Fibroblast of upper back skin (primary cell): Measurements from ENCODE around the gene ZCCHC3.
A peak's percentile ranks its signal among the peaks of the same experiment; 100 is the strongest.
"Not testable (repeated sequence)": the region's sequence is repeated elsewhere in the genome, so short reads cannot be mapped to it uniquely, and the experiment has no call there.

Experiments
- DNase-seq: peaks from one replicate; pipeline ENCODE4 v3.0.0-alpha.2; 2013

The ZCCHC3 gene, protein sequence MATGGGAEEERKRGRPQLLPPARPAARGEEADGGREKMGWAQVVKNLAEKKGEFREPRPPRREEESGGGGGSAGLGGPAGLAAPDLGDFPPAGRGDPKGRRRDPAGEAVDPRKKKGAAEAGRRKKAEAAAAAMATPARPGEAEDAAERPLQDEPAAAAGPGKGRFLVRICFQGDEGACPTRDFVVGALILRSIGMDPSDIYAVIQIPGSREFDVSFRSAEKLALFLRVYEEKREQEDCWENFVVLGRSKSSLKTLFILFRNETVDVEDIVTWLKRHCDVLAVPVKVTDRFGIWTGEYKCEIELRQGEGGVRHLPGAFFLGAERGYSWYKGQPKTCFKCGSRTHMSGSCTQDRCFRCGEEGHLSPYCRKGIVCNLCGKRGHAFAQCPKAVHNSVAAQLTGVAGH

DNA sequence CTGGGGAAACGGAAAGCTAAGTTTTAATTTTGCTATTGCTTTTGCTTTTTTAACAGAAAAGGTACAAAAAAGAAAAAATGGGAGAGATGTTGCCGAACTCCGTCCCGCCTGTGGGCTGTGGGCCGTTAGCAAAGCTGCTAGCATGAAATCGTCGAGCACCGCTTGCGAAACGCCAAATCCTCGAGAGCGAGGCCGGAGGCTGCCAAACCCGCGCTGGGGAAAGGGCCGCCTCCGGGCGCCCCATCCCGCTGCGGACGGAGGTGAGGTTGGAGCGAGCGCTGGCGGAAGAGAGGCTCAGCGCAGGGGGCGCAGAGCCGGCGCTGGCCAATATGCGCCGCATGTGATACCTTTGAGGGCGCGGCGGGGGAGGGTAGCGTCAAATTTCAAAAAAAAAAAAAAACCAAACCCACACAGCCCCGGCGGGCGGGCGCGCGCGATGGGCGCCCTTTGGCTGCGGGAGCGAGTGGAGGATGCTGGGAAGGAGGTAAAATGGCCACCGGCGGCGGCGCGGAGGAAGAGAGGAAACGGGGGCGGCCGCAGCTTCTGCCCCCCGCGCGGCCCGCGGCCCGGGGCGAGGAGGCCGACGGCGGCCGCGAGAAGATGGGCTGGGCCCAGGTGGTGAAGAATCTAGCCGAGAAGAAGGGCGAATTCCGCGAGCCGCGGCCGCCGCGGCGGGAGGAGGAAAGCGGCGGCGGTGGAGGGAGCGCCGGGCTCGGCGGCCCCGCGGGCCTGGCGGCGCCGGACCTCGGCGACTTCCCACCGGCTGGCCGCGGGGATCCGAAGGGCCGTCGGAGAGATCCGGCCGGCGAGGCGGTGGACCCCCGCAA lies at the start of gene ZCCHC3:
ZCCHC3 (plus strand) TSS at position 473 of the 827 bp plus-strand sequence; CDS start at position 490, 17 bp downstream.
- DNase-seq, result peak; percentile 95

DNA sequence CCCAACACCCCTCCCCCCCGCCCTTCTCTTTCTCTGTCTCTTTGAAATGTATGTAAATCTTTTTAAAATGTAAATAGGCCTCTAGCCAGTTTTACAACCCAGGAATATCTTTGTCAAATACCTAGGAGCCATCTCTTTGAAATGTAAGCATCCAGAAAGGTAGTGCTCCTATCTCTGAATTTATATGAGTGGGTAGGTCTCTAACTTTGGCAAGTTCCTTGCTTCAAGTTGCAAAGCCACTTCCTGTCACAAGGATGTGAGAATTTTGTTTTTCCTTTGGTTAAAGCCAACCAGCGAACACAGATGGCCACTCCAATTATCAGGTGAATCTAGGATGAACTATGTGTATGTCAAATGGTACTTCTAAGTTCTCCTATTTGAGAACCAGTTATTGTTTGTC lies 46.0 kb upstream of the ZCCHC3 start:
- DNase-seq, result no peak

DNA sequence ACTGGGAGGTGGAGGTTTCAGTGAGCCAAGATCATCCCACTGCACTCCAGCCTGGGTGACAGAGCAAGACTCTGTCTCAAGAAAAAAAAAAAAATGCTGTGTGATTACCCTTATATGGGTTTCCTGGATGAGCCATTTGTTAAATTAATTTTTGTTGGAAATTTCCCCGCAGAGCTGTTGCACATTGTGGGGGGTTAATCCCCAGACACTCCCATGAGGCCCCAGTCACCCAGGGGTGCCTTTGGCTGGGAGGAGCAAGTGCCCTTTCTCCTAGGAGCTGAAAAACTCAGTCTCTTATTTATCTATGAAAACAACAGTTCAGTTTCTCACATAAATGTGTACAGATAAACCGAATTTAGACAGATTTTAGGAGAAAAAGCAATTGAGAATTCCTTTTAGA lies 44.6 kb upstream of the ZCCHC3 start:
- no peak for DNase-seq

DNA sequence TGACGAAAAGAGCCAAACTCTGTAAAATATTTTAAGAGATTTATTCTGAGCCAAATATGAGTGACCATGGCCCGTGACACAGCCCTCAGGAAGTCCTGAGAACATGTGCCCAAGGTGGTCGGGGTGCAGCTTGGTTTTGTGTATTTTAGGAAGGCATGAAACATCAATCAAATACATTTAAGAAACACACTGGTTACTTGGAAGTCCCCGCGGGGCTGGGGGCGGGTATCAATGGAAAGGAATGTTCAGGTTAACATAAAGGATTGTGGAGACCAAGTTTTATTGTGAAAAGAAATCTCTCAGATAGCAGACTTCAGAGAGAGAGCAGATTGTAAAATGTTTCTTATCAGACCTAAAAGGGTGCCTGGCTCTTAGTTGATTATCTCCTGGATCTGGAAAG lies 43.9 kb upstream of the ZCCHC3 start:
- DNase-seq, result not testable (repeated sequence)

DNA sequence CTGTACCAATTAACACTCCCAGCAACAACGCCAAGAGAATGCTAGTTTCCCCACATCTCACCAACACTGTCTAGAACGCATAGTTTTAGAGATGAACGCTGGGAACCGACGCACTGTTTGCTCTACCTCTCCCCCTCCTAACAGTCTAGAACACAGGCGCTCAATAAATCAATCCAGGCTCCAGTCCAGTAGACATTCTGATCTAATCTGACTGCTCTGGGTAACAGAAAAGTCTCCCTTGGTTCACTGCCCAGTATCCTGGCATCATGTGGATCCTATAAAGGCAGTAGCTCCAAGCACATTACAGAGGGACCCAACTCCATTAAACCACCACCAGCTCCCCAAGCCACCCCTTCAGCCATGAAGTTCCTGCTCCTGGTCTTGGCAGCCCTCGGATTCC lies 40.0 kb upstream of the ZCCHC3 start, which contains the start of gene DEFB132:
DEFB132 (plus strand) TSS at position 306 of the 400 bp plus-strand sequence; CDS start at position 361, 55 bp downstream.
- no peak for DNase-seq

DNA sequence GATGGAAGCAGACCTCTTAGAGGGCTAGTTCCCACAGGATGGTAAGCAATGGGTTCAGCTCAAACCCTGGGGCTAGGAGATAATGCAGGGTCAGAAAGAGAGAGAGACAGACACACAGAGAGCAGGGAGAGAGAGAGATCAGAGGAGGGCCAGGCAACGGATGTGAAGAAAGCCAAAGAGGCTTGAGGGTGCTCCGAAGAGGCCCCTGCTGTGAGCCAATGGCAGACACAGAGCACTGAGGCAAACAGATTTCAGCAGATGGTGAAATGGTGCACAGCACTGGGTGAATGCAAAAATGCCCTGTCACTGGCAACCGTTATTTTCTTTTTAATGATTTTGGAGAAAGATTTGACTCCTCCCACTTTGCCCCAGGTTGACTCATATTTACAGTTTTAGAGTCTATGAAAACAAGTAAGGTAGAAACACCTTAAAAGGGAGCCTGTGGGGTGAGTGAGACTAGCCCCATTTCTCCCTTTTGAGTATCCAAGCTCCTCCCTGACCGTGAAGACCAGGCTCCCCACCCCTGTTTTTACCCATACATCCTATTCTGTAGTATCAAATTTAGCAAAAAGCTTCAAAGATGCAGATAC lies 39.0 kb upstream of the ZCCHC3 start:
- DNase-seq, result no peak

DNA sequence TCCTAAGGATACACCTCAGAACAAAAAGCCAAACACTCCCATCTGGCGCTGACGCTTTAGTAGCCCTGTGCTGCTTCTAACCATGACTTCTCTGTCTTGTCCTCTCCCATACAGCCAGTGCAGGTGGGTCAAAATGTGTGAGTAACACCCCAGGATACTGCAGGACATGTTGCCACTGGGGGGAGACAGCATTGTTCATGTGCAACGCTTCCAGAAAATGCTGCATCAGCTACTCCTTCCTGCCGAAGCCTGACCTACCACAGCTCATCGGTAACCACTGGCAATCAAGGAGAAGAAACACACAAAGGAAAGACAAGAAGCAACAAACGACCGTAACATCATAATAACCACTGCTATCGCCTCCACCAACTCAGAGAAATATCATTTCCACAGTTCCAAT lies 38.4 kb upstream of the ZCCHC3 start:
- peak; percentile 25 for DNase-seq

DNA sequence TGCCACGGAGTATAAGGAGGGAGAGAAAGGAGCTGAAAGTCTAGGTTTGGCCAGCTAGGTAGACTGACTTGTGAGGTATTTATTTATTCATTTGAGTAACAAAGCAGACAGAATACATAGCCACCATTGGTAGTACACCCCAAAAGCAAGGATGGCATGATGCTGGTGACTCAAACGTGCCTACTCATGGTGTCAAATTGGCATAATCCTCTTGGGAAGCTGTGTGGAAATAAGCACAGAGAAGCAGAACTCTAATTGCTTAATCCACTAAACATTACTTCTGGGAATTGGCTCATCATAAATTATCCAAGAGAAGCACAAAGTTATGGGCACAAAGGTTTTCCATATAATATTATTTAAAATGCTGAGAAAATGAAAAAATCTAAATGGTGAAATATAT lies 37.4 kb upstream of the ZCCHC3 start:
- no peak for DNase-seq

DNA sequence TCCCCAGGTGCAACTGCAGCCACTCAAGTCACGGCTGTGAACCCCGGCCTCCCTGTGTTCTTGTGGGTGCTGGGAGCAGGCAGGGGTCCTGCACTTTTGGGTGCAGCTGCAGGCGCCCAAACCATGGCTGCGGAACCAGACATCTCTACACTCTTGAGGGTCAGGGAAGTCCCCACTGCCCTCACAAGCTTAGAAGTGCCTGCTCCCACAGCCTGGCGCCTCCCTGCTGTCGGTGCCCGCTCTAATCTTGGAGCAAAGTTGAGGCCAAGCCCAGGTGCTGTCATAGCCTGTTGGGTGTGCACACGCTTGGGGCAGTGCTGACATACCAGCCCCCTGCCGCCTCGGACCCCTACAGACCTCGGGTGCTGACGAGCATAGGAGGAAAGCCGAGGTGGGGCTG lies 33.7 kb upstream of the ZCCHC3 start:
- no peak for DNase-seq

DNA sequence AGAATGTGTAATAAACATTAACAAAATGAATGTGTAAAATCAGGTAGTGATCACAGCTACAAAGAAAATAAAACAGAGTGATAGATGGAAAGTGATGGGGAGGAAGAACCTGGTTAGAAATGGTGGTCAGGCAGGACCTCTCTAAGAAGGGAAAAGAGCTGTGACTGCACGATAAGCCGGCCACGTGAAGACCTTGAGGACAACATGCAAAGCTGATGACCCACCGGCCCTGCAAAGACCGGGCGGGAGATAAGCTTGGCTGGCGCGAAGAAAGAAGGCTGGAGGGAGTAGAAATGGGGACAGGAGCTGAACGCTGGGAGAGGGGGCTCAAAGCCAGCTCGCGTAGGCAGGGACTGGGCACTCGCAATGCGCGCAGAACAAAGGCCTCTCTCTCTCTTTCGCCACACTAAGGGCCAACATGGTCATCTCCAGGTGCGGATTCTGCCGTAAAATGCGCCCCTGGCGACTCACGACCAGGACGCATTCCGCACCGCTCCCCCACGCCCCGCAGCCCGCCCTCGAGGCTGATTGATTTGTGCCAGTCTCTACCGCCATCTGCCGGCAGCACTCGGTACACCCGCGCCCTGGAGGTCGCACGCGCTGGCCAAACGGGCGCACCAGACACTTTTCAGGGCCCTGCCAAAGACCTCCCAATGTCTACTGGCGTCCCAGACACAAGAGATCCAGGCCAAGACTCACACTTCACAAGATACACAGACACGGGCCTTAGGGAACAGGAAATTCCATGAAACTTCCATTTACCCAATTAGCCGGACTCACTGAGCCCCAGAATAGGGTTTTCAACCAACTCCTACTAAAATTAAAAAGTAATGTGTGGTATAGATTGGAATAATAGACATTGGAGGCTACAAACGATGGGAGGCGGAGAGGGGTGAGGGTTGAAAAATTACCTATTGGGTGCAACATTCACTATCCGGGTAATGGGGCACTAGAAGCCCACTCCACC lies 30.5 kb upstream of the ZCCHC3 start:
- peak; percentile 77 for DNase-seq

DNA sequence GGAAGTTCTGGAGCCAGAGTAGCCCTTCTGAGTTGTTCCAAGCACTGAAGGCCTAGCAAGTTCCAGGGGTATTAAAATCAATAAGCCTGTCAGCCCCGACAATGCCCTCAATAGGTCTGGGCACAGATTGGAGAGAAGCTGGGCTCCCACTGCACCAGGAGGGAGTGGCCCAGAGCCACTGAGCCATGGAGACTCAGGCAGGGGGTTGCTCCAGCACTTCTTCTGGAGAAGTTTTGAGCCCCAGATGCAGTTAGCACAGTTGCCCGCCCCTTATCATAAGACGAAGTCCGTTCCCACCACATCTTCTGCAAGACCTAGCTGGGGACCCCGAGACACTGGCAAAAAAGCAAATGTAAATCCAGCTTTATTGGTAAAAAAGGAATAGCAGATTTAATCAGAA lies 26.9 kb upstream of the ZCCHC3 start:
- no peak for DNase-seq

DNA sequence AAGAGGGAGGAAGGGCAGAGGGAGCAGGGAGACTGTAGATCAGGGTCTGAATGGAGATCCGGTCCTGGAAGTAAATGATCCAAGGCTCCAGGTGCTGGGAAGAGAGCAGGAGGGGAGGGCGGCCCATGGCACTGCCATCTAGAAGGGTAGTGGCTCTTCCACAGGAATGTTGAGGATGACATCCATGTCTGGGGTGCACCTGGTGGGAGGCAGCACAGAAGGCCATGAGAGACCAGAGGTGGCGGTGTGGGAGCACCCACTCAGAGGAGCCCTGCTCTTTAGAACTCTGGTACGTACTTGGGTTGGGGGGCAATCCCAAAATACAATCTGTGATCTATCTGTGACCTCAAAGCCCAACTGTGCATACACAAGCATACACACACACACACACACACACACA lies 26.3 kb upstream of the ZCCHC3 start:
- DNase-seq, result no peak

DNA sequence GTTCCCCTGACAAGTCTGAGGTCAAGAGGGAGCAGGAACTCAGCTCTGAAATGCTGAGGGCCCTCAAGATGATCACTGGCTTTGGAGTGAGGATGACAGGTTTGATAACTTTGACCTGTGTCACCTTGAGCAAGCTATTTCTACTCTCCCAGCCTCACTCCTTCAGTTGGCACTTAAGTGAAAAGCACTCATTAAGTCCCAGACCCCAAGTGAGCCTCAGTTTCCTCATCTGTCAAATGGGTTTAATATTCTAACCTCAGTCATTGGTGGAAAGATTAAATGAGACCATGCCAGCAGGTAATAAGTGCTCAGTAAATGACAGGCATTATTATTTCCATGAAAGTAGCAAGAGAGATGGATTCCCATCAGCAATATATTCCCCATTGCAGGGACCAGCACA lies 25.8 kb upstream of the ZCCHC3 start:
- DNase-seq, result no peak

DNA sequence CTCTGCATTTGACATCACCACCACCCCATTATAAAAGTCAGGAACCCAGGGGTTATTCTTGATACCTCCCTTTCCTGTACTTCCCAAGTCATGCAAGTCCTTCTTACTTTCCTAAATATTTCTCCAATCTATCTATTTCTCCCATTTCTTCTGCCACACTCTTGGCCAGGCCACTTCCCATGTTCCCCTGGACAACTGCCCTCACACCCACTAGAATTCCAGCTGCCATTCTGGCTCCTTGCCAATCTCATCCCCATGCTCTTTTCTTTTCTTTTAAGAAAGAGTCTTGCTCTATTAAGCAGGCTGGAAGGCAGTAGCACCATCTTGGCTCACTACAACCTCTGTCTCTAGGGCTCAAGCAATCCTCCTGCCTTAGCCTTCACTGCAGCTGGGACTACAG lies 24.7 kb upstream of the ZCCHC3 start:
- no peak for DNase-seq

DNA sequence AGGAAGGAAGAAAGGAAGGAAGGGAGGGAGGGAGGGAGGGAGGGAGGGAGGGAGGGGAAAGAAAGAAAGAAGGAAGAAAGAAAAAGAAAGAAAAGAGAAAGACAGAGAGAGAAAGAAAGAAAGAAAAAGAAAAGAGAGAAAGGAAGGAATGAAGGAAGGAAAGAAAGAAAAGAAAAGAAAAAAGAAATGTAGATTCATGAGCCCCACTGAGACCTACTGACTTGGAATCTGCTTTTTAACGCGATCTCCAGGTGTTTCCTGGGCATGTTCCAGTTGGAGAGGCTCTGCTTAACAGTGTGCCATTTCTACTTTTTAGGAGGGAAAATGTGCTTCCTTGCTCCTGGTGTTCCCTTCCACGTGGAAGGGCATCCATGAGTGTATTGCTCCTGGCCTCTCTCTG lies 23.5 kb upstream of the ZCCHC3 start:
- no peak for DNase-seq

DNA sequence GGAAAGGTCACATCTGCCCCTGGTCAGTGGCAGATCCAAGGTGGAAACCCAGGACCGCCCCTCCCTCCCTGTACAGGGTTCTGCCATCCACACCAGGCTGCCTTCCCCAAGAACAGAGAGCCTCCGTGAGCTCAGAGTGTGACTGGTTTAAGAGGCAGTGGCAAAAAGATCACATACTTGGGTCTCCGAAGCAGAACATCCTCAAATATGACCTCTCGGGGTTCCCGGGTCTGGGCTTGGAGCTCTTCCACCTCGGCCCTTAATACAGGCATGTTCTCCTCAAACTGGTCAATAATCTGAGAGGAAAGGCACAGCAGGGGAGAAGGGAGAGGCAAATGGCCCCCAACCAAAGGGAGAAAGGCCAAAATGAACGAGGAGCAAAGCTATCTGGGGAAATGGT lies 21.6 kb upstream of the ZCCHC3 start:
- no peak for DNase-seq

DNA sequence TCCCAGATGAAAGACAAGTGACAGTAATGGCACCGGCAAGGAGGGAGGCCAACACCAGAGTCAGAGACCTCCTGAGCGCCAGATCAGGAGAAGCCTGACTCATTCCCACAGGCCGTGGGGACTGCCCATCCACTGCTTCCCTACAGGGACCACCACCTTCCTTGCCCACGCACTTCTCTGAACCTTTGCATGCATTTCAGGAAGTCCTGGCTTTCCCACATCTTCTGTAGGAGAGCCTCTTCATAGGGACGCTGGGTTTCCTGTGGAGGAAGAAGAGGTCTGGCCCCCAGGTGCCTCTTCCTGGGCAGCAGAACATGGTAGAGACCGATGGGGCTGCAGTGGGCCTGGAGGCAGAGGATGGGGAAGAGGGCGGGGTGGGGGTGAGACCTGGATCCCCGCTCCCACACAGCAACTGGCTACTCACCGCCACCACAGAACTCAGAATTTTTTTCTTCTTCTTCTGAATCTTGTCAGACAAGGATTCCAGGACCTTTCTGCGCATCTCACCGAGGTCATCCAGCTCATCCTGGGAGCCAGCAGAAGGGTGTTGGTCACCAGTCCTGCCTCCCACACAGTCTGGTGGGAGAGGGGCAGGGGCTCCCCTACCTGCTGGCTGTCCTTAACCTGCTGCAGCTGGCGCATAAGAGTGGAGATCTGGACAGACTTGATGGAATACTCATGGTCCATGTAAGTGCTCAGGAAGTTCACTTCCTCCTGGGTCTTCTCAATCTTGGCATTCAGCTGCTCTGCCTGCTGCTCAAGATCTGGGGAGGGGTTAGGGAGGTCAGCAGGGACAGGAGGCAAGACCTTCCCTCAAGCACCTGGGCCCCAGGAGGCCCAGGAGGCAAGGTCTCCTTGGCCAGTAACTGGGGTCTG lies 20.5 kb upstream of the ZCCHC3 start:
- DNase-seq, result no peak

DNA sequence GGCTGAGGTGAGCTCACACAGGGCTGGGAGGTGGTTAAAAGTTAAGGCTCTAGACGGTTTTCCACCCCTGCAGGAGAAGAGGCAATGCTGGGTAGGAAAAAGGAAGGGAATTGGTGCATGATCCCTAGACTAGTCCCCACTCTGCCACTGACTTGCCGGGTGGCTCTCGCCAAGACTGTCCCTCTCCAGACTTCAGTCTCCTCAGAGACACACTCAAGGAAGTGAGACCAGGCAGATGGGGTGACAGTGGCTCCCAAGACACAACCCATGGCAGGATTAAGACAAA lies 19.9 kb upstream of the ZCCHC3 start:
- no peak for DNase-seq

DNA sequence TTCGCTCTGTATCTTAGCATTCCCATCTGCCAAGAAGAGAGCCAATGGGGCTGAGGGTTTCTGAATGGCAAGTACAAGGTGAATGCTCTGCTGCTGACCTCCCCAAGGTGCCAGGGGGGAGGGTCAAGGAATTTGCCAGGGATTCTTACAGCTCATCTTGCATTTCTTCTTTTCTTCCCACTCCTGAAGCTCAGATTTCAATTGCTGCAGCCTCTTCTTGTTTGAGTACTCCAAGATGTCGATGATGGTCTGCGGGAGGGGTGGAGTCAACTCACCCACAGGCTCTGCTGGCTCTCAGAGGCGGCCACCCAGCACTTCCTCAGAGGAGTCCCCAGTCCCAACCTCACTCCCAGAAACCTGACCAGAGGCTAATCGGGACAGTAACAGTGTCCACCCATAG lies 19.2 kb upstream of the ZCCHC3 start:
- DNase-seq, result no peak

DNA sequence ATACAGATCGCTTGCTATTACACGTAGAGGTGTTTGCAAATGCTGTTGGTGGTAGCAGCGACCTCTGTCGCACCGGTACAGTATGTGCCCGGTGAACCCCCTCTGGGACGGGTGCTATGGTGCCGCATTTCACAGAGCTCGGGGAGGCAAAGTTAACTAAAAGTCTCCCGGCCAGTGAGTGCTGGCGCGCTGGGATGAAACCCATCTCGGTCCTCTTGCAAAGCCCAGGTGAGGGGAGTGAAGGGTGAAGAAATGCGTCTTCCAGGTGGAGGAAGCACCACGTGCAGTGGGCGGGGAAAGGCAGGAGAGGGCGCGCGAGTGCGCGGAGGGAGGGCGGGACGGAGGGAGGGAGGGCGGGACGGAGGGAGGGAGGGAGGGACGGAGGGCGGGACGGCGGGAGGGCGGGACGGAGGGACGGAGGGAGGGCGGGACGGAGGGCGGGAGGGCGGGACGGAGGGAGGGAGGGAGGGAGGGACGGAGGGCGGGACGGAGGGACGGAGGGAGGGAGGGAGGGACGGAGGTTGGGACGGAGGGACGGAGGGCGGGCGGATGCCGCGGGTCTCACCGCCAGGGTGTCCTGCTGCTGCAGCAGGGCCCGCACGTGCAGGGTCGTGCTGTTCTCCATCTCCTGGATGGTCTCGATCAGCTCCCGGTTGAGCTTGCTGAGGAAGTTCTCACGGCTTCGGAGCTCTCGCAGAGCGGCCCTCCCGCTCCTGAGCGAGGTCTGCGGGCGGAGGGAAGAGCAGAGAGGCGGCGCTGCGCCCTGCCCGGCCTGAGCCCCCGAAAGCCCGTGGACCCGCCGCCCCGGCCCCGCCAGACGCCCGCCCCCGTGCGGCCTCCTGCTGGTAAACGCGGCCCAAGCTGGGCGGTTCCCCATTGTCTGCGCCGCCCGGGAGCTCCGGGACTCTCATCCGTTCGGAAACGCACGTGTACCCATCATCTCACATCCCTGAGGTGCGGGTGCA lies 18.5 kb upstream of the ZCCHC3 start:
- DNase-seq, result peak; percentile 14
